ENCODE results near the gene GOLGB1.

The GOLGB1 gene

DNA sequence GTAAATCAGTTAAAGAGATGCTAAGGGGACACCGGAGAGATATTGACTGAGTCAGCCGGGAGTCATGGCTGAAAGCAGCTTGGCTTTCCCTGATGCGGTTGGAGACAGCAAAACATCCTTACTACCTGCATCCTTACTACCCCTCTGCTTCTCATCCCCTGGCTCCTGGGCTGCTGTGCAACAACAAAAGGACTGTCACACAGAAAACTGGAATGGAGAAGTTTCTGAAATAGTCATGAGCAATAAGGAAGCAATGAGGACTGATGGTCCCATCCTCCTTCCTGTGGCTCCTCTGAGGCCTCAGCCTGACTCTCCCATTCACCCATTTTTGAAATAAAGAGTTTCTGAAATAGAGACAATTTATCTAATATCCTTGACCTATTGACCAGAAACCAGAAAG is 90.0 kb downstream of the GOLGB1 start:
- H2BK120ac ChIP-seq (ENCODE audit: insufficient read depth, low read length, poor library complexity): no peak overlapping the region
- no peak overlapping the region for H4K12ac ChIP-seq (ENCODE audit: low read depth, low read length)
- peaks cover 14 to 19% of the 10 kb centered on the region in 2 experiments for H3K4me1 ChIP-seq (ENCODE audit: control insufficient read depth in 1 of 2, insufficient read depth in 2 of 2, low read length in 2 of 2)
- H4K91ac ChIP-seq (ENCODE audit: low read depth, low read length): no peak overlapping the region
- no peak overlapping the region for H3K27ac ChIP-seq (ENCODE audit: low read depth, low read length)
- no peak overlapping the region for H3K18ac ChIP-seq (ENCODE audit: low read length)
- H2BK5ac ChIP-seq (ENCODE audit: low read depth, low read length, poor library complexity): no peak overlapping the region
- H2AK5ac ChIP-seq (ENCODE audit: low read length): no peak overlapping the region
- WGBS (ENCODE audit: extremely low coverage, insufficient coverage, insufficient read length): no CpG with 5 or more reads among the region's 3 CpGs
- no peaks in the 10 kb centered on the region for H3K27me3 ChIP-seq (ENCODE audit: insufficient read depth, low read length)
- no peak overlapping the region for H3K23ac ChIP-seq (ENCODE audit: low read length)
- H3K9ac ChIP-seq (ENCODE audit: low read length): no peak overlapping the region
- peaks cover 5% of the 10 kb centered on the region for H3K79me1 ChIP-seq (ENCODE audit: low read length)
- no peak overlapping the region for H3K4ac ChIP-seq (ENCODE audit: low read depth, low read length)
- H3K36me3 ChIP-seq (ENCODE audit: control insufficient read depth in 1 of 2, insufficient read depth in 2 of 2, low read length in 2 of 2): peaks cover 2 to 6% of the 10 kb centered on the region in 2 experiments
- H4K8ac ChIP-seq (ENCODE audit: low read depth, low read length): no peak overlapping the region
- DNase-seq: no peak
- no peak overlapping the region for H3K4me2 ChIP-seq (ENCODE audit: low read length)
- peaks cover 2% of the 10 kb centered on the region for H3K9me3 ChIP-seq (ENCODE audit: insufficient read depth, low read depth, low read length)
- H3K4me3 ChIP-seq (ENCODE audit: low read depth, low read length): no peak overlapping the region
- peaks cover 2% of the 10 kb centered on the region for H3K79me2 ChIP-seq (ENCODE audit: control insufficient read depth, insufficient read depth, low read length, poor library complexity)
- no peak overlapping the region for H2AFZ ChIP-seq (ENCODE audit: insufficient read depth, low read length, poor library complexity)
- H3K14ac ChIP-seq (ENCODE audit: low read length): no peak overlapping the region
- no peak overlapping the region for H2BK12ac ChIP-seq (ENCODE audit: low read length)

DNA sequence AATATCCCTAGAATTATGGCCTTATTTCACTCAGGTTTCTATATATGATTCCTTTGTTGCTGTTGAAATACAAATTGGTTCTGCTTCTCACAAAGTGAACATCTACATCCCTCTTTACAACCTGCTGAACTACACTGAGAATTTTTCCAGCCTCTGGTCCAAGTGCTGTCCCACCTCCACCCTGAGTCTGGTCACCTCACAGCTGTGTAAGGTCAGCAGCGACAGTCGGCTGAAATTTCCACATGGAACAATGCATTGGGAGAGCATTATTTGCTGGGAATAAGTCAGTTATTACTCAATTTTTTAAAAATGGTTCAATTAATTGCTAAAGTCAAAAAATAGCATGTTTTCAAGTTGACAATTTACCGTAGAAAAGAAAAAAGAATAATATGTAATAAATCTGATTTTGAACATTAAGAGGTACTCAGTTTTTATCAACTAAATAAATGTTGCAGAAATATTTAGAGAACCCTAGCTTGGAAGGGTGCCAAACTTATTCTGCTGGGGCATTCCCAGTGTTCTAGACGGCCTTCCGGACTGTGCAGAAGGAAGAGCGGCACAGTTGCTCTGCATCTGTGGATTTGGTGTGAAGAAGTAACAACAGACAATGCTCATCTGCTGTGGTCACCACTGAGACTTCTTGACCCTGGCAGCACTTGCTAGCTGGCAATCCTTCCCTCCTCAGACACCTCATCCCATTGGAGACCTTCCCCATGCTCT is 90.7 kb downstream of the GOLGB1 start:
- Histone ChIP-seq H3K9me3 (ENCODE audit: insufficient read depth, low read depth, low read length) (peaks cover 2% of the 10 kb centered on the region), H3K4me3 (ENCODE audit: low read depth, low read length) (no peak overlapping the region), H2BK120ac (ENCODE audit: insufficient read depth, low read length, poor library complexity) (no peak overlapping the region), H4K91ac (ENCODE audit: low read depth, low read length) (no peak overlapping the region), H2AFZ (ENCODE audit: insufficient read depth, low read length, poor library complexity) (no peak overlapping the region), H2BK12ac (ENCODE audit: low read length) (no peak overlapping the region), H2AK5ac (ENCODE audit: low read length) (no peak overlapping the region), H3K14ac (ENCODE audit: low read length) (no peak overlapping the region), H3K4ac (ENCODE audit: low read depth, low read length) (no peak overlapping the region), H3K18ac (ENCODE audit: low read length) (no peak overlapping the region), H3K79me1 (ENCODE audit: low read length) (peaks cover 5% of the 10 kb centered on the region), H3K23ac (ENCODE audit: low read length) (no peak overlapping the region), H4K12ac (ENCODE audit: low read depth, low read length) (no peak overlapping the region), H3K9ac (ENCODE audit: low read length) (no peak overlapping the region), H3K79me2 (ENCODE audit: control insufficient read depth, insufficient read depth, low read length, poor library complexity) (peaks cover 2% of the 10 kb centered on the region), H3K27ac (ENCODE audit: low read depth, low read length) (no peak overlapping the region), H3K36me3 (ENCODE audit: control insufficient read depth in 1 of 2, insufficient read depth in 2 of 2, low read length in 2 of 2) (no peaks in the 10 kb centered on the region), H3K27me3 (ENCODE audit: insufficient read depth, low read length) (no peaks in the 10 kb centered on the region), H4K8ac (ENCODE audit: low read depth, low read length) (no peak overlapping the region), H3K4me1 (ENCODE audit: control insufficient read depth in 1 of 2, insufficient read depth in 2 of 2, low read length in 2 of 2) (peaks cover 12 to 17% of the 10 kb centered on the region in 2 experiments), H3K4me2 (ENCODE audit: low read length) (no peak overlapping the region), H2BK5ac (ENCODE audit: low read depth, low read length, poor library complexity) (no peak overlapping the region)
- no peak for DNase-seq
- no CpG with 5 or more reads among the region's 6 CpGs for WGBS (ENCODE audit: extremely low coverage, insufficient coverage, insufficient read length)

DNA sequence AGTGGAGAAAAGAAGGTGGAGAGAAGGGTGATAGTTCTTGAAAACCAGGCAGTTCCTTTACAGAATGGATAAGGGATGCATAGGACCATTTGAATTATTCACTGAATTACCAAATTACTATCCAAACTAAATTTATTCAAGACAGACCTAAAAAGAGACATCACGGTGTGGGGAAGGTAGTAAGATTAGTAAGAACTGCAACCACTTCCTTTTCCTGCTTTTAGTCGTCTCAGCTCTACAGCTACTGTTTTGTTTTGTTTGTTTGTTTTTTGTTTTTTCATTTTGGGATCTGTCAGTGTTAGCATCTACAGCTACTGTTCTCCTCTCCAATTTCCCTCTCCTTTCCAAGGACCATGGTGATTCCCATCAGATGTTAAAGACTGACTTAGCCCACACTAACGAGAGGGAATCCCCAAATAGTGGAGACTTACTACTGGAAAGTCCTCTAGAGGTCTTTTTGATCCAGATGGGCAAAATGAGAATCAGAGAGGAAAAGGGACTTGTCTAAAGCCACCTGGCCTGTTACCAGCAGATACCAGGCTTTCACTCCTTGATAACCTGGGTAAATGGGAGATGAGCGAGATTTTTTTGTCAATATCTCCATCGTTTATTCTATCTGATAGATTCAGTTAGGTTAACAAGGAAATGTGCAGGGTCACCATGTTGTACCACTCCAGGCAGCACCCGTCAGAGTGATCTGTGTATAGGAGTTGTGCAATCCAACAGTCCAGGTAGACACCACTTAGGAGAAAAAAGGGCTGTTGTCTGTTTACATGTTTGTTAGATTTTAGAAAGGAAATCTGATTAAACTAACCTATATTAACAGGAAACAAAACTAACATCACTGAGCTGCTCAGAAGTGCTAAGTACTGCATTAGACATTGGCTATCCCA is 94.8 kb downstream of the GOLGB1 start:
- H2BK5ac ChIP-seq (ENCODE audit: low read depth, low read length, poor library complexity): no peak overlapping the region
- H2AFZ ChIP-seq (ENCODE audit: insufficient read depth, low read length, poor library complexity): no peak overlapping the region
- no CpG with 5 or more reads among the region's 6 CpGs for WGBS (ENCODE audit: extremely low coverage, insufficient coverage, insufficient read length)
- H3K36me3 ChIP-seq (ENCODE audit: control insufficient read depth in 1 of 2, insufficient read depth in 2 of 2, low read length in 2 of 2): no peaks in the 10 kb centered on the region
- no peaks in the 10 kb centered on the region for H3K27me3 ChIP-seq (ENCODE audit: insufficient read depth, low read length)
- H4K8ac ChIP-seq (ENCODE audit: low read depth, low read length): no peak overlapping the region
- H3K27ac ChIP-seq (ENCODE audit: low read depth, low read length): no peak overlapping the region
- no peak overlapping the region for H3K9ac ChIP-seq (ENCODE audit: low read length)
- no peak overlapping the region for H4K12ac ChIP-seq (ENCODE audit: low read depth, low read length)
- no peak overlapping the region for H3K4ac ChIP-seq (ENCODE audit: low read depth, low read length)
- no peak overlapping the region for H2AK5ac ChIP-seq (ENCODE audit: low read length)
- H3K23ac ChIP-seq (ENCODE audit: low read length): no peak overlapping the region
- no peak overlapping the region for H3K4me3 ChIP-seq (ENCODE audit: low read depth, low read length)
- H3K4me1 ChIP-seq (ENCODE audit: control insufficient read depth in 1 of 2, insufficient read depth in 2 of 2, low read length in 2 of 2): no peaks in the 10 kb centered on the region
- DNase-seq: no peak
- no peak overlapping the region for H3K4me2 ChIP-seq (ENCODE audit: low read length)
- H3K79me1 ChIP-seq (ENCODE audit: low read length): no peaks in the 10 kb centered on the region
- no peak overlapping the region for H4K91ac ChIP-seq (ENCODE audit: low read depth, low read length)
- H3K14ac ChIP-seq (ENCODE audit: low read length): no peak overlapping the region
- no peaks in the 10 kb centered on the region for H3K79me2 ChIP-seq (ENCODE audit: control insufficient read depth, insufficient read depth, low read length, poor library complexity)
- H2BK120ac ChIP-seq (ENCODE audit: insufficient read depth, low read length, poor library complexity): no peak overlapping the region
- H3K18ac ChIP-seq (ENCODE audit: low read length): no peak overlapping the region
- peaks cover 2% of the 10 kb centered on the region for H3K9me3 ChIP-seq (ENCODE audit: insufficient read depth, low read depth, low read length)
- no peak overlapping the region for H2BK12ac ChIP-seq (ENCODE audit: low read length)

DNA sequence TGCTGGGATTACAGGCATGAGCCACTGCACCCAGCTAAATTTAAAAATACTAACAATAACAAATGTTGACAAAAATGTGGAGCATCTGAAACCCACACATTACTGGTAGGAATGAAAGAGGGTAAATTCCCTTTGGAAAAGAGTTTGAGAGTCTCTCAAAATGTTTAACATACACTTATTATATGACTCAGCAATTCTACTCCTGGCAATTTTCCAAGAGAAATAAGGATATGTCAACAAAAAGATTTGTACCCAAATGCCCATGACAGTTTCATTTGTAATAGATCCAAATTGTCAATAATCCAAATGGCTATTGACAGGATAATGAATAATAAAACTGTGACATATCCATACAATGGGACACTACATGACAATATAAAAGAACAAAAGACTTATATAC is 97.9 kb downstream of the GOLGB1 start:
- H3K36me3 ChIP-seq (ENCODE audit: control insufficient read depth in 1 of 2, insufficient read depth in 2 of 2, low read length in 2 of 2): no peaks in the 10 kb centered on the region
- H2BK5ac ChIP-seq (ENCODE audit: low read depth, low read length, poor library complexity): no peak overlapping the region
- H2AK5ac ChIP-seq (ENCODE audit: low read length): no peak overlapping the region
- no peak overlapping the region for H4K91ac ChIP-seq (ENCODE audit: low read depth, low read length)
- H3K79me1 ChIP-seq (ENCODE audit: low read length): no peaks in the 10 kb centered on the region
- no peak for DNase-seq
- H3K79me2 ChIP-seq (ENCODE audit: control insufficient read depth, insufficient read depth, low read length, poor library complexity): no peaks in the 10 kb centered on the region
- no peak overlapping the region for H3K4ac ChIP-seq (ENCODE audit: low read depth, low read length)
- H3K27me3 ChIP-seq (ENCODE audit: insufficient read depth, low read length): no peaks in the 10 kb centered on the region
- H2AFZ ChIP-seq (ENCODE audit: insufficient read depth, low read length, poor library complexity): no peak overlapping the region
- no peak overlapping the region for H3K14ac ChIP-seq (ENCODE audit: low read length)
- H3K18ac ChIP-seq (ENCODE audit: low read length): no peak overlapping the region
- H3K9ac ChIP-seq (ENCODE audit: low read length): no peak overlapping the region
- no peaks in the 10 kb centered on the region for H3K9me3 ChIP-seq (ENCODE audit: insufficient read depth, low read depth, low read length)
- H3K4me3 ChIP-seq (ENCODE audit: low read depth, low read length): no peak overlapping the region
- H2BK120ac ChIP-seq (ENCODE audit: insufficient read depth, low read length, poor library complexity): no peak overlapping the region
- H4K8ac ChIP-seq (ENCODE audit: low read depth, low read length): no peak overlapping the region
- H3K4me1 ChIP-seq (ENCODE audit: control insufficient read depth in 1 of 2, insufficient read depth in 2 of 2, low read length in 2 of 2): no peaks in the 10 kb centered on the region
- H2BK12ac ChIP-seq (ENCODE audit: low read length): no peak overlapping the region
- H4K12ac ChIP-seq (ENCODE audit: low read depth, low read length): no peak overlapping the region
- no peak overlapping the region for H3K23ac ChIP-seq (ENCODE audit: low read length)
- H3K27ac ChIP-seq (ENCODE audit: low read depth, low read length): no peak overlapping the region
- H3K4me2 ChIP-seq (ENCODE audit: low read length): no peak overlapping the region
